Measurements from ENCODE around the gene C17orf67. TPM values are rescaled to one million over a fixed set of nuclear protein-coding genes. Genes with fewer than 3 reads are reported as not detected.

C17orf67 gene
- total and polyA plus RNA-seq, 9 of the 15 experiments (the other 6 are each of a cell fraction or from before 2014, with no cell fraction given), result 0.07 to 1.7 (median 0.59) TPM

- CTCF ChIA-PET (ENCODE audit: low intra/inter-chr PET ratio), result no interaction called here
- ATAC-seq (no peak), FAIRE-seq (no peak), DNase-seq (ENCODE audit: extremely low read depth in 1 of 4, low spot score in 3 of 4) (no peak)
- no TSS peak for BruUV-seq (replicated peaks)
- Histone ChIP-seq H4K20me1 (replicated peaks; ENCODE audit: control insufficient read depth, insufficient read depth, low read length) (no peaks in the 10 kb centered on the region; the same call in 1 of the 2 replicates), H3K4me1 (replicated peaks in 1 of 2; ENCODE audit: control insufficient read depth in 2 of 2, insufficient read depth in 2 of 2, low read length in 2 of 2) (peaks cover 0 to 9% of the 10 kb centered on the region in 2 experiments; a peak in 3 of 5 replicates), H3K27me3 (ENCODE audit: control insufficient read depth in 2 of 2, insufficient read depth in 2 of 2, low read length in 2 of 2) (peaks cover 29 to 48% of the 10 kb centered on the region in 2 experiments), H3K9ac (ENCODE audit: insufficient read depth in 1 of 2, low read depth in 2 of 2, low read length in 2 of 2) (no peak overlapping the region), H3K27ac (ENCODE audit: extremely low read depth, low read depth, low read length) (no peak overlapping the region), H3K9me1 (ENCODE audit: control insufficient read depth, insufficient read depth, low read length) (no peaks in the 10 kb centered on the region), H3K4me2 (ENCODE audit: insufficient read depth, low read length) (no peak overlapping the region), H2AFZ (ENCODE audit: low read depth, low read length) (no peak overlapping the region), H3K4me3 (no peak overlapping the region), H3K9me3 (replicated peaks; ENCODE audit: control insufficient read depth, insufficient read depth, low read depth, low read length) (no peaks in the 10 kb centered on the region), H3K36me3 (ENCODE audit: control insufficient read depth, insufficient read depth, low read length) (no peaks in the 10 kb centered on the region; the same call in 2 of the 3 replicates), H3K79me2 (ENCODE audit: control insufficient read depth, insufficient read depth, low read length) (no peaks in the 10 kb centered on the region)
- intact Hi-C loops (cut with micrococcal nuclease), result no loop called here
- in situ Hi-C loops (cut with MboI), result no loop called here
- POLR2A ChIA-PET, result interaction anchor here (0.6 to 0.8 kb wide), 2 partner anchors 10 to 151 kb away, joined by 3 read pairs; no protein-coding TSS in a partner anchor
- TF ChIP-seq NKRF (IDR thresholded peaks at IDR 0.05; ENCODE audit: borderline replicate concordance) (no peak), ZNF707 (CRISPR knock-in tag; conservative IDR thresholded peaks at IDR 0.05) (no peak), DACH1 (IDR thresholded peaks at IDR 0.05; ENCODE audit: partially characterized antibody) (no peak), ELK3 (CRISPR knock-in tag; IDR thresholded peaks at IDR 0.05) (no peak)
Measured at GRCh38 chr17:56782338-56782737, 51.4 kb downstream of the C17orf67 start.

All from K562 (cell line).